NCI-H2107 (cell line): ENCODE data around the gene OR1F1.
"Not testable (repeated sequence)": the region's sequence is repeated elsewhere in the genome, so short reads cannot be mapped to it uniquely, and the experiment has no call there.

ENCODE experiments used
- DNase-seq: peaks from one replicate; lab custom pipeline; 2025; lab: John Stamatoyannopoulos, UW

OR1F1 gene

GRCh38 chr16:3187798-3188674, at the start of gene OR1F1:
TSS of gene OR1F1 (plus strand) at chr16:3188204.
- DNase-seq: no peak

GRCh38 chr16:3138342-3138741, 49.7 kb upstream of the OR1F1 start:
- DNase-seq: no peak

- DNase-seq: no peak
Observed at GRCh38 chr16:3138823-3139426, 49.1 kb upstream of the OR1F1 start.

- DNase-seq: not testable (repeated sequence)
Observed at GRCh38 chr16:3139561-3139960, 48.4 kb upstream of the OR1F1 start.

- no peak for DNase-seq
Observed at GRCh38 chr16:3140603-3141427, 47.2 kb upstream of the OR1F1 start.

- DNase-seq: no peak
Observed at GRCh38 chr16:3141781-3142311, 46.2 kb upstream of the OR1F1 start.

GRCh38 chr16:3142327-3142726, 45.7 kb upstream of the OR1F1 start:
- DNase-seq: no peak

GRCh38 chr16:3142770-3143169, 45.2 kb upstream of the OR1F1 start:
- no peak for DNase-seq

- no peak for DNase-seq
Observed at GRCh38 chr16:3143189-3143588, 44.8 kb upstream of the OR1F1 start.

GRCh38 chr16:3143598-3144320, 44.2 kb upstream of the OR1F1 start:
- no peak for DNase-seq

- DNase-seq: no peak
Observed at GRCh38 chr16:3144321-3144983, 43.6 kb upstream of the OR1F1 start.

- no peak for DNase-seq
Observed at GRCh38 chr16:3145151-3145550, 42.9 kb upstream of the OR1F1 start.

GRCh38 chr16:3145660-3146059, 42.3 kb upstream of the OR1F1 start:
- DNase-seq: no peak

GRCh38 chr16:3147046-3147756, 40.8 kb upstream of the OR1F1 start:
- DNase-seq: no peak

- DNase-seq: no peak
Observed at GRCh38 chr16:3147757-3148104, 40.3 kb upstream of the OR1F1 start.

- no peak for DNase-seq
Observed at GRCh38 chr16:3148256-3149192, 39.5 kb upstream of the OR1F1 start.

- no peak for DNase-seq
Observed at GRCh38 chr16:3149193-3149530, 38.8 kb upstream of the OR1F1 start.

GRCh38 chr16:3149630-3150345, 38.2 kb upstream of the OR1F1 start:
- no peak for DNase-seq
